ENCODE measurements around the gene KCNQ1. TPM values are rescaled to one million over a fixed set of nuclear protein-coding genes. Genes with fewer than 3 reads are reported as not detected.

KCNQ1 gene
- total RNA-seq, 6 donors from 2014 or later = 18.0 to 45.4 (median 32.7) TPM

DNA sequence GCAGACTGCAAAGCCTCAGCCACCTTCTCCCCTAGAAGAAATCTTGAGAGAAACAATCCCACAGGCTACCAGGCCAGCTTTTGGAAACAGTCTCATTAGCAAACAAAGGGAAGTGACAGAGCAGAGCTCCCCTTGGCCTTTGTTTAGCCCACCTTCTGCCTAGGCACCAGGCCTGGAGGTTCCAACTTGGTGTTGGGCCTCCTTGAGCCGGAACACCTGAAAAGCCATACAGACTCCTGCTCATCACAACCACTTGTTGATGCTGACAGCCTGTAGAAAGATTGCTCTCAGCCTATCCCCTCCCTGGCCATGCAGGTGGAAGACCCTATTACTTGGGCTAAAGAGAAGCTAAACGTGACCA lies 228.4 kb downstream of the KCNQ1 start:
- Histone ChIP-seq H3K27me3 (no peaks in the 10 kb centered on the region), H3K9me3 (no peaks in the 10 kb centered on the region), H3K4me3 (no peak overlapping the region), H3K27ac (no peak overlapping the region), H3K4me1 (peaks cover 3 to 6% (median 5%) of the 10 kb centered on the region in 4 donors), H3K36me3 (no peaks in the 10 kb centered on the region)
- ATAC-seq (ENCODE audit: low FRiP score in 2 of 2) = no peak
- no peak for TF ChIP-seq CTCF (IDR thresholded peaks at IDR 0.05)
- no peak for TF ChIP-seq POLR2A (IDR thresholded peaks at IDR 0.05)
- TF ChIP-seq POLR2AphosphoS5 (IDR thresholded peaks at IDR 0.05) = no peak
- TF ChIP-seq EP300 (IDR thresholded peaks at IDR 0.05) = no peak
- DNase-seq = no peak
- WGBS, 2 donors = 97 to 100% methylated on average over 2 of the region's 2 CpGs

DNA sequence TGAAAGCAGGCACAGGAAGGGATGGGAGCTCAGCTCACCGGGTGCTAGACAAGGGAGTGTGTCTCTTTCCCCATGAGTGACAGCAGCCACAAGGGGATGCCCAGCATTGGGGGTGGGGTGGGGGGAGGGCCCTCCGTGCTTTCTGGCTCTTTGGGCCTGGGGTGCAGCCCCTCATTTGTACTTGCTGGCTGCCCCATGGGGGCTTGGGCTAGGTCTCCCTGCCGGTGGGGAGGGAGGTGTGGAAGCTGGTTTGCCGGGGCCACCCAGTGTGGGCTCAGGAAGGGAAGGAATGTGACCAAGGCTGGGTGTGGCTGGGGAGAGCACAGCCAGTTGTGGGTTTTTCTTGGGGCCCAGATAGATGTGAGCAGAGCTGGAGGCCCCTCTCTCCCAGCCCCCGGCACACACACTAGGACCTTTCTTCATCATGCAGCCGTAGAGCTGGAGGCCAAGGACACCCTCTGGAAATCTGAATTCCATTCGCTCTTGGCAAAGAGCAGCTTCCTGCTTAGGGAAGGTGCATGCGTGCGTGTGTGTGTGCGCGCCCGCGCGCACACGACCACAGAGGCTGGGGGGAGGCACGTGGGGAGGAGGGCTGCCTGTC lies 229.2 kb downstream of the KCNQ1 start:
- H3K4me3 ChIP-seq = no peak overlapping the region
- DNase-seq = peak in 1 of 2 donors; percentile 64
- ATAC-seq (ENCODE audit: low FRiP score in 2 of 2) = no peak
- peaks cover 3 to 6% (median 5%) of the 10 kb centered on the region in 4 donors for H3K4me1 ChIP-seq
- H3K27ac ChIP-seq = no peak overlapping the region
- H3K27me3 ChIP-seq = no peaks in the 10 kb centered on the region
- no peaks in the 10 kb centered on the region for H3K36me3 ChIP-seq
- WGBS, 2 donors = 67 to 78% methylated on average over 10 to 15 of the region's 16 CpGs
- no peak for TF ChIP-seq EP300 (IDR thresholded peaks at IDR 0.05)
- no peaks in the 10 kb centered on the region for H3K9me3 ChIP-seq

GRCh38 chr11:2674658-2675131 lies 229.9 kb downstream of the KCNQ1 start:
- H3K4me3 ChIP-seq = no peak overlapping the region
- ATAC-seq (ENCODE audit: low FRiP score in 2 of 2) (peak in 1 of 2 donors; percentile 10), DNase-seq (no peak)
- TF ChIP-seq CTCF (IDR thresholded peaks at IDR 0.05) (no peak), EP300 (IDR thresholded peaks at IDR 0.05) (no peak), POLR2A (IDR thresholded peaks at IDR 0.05) (no peak), POLR2AphosphoS5 (IDR thresholded peaks at IDR 0.05) (no peak)
- H3K36me3 ChIP-seq = no peaks in the 10 kb centered on the region
- no peak overlapping the region for H3K27ac ChIP-seq
- 74 to 75% methylated on average over 8 of the region's 8 CpGs for WGBS, 2 donors
- H3K4me1 ChIP-seq = peaks cover 3 to 6% (median 5%) of the 10 kb centered on the region in 4 donors
- no peaks in the 10 kb centered on the region for H3K27me3 ChIP-seq
- H3K9me3 ChIP-seq = no peaks in the 10 kb centered on the region

GRCh38 chr11:2675540-2675939 lies 230.7 kb downstream of the KCNQ1 start:
- 80 to 91% methylated on average over 6 to 7 of the region's 7 CpGs for WGBS, 2 donors
- no peak for ATAC-seq (ENCODE audit: low FRiP score in 2 of 2)

DNA sequence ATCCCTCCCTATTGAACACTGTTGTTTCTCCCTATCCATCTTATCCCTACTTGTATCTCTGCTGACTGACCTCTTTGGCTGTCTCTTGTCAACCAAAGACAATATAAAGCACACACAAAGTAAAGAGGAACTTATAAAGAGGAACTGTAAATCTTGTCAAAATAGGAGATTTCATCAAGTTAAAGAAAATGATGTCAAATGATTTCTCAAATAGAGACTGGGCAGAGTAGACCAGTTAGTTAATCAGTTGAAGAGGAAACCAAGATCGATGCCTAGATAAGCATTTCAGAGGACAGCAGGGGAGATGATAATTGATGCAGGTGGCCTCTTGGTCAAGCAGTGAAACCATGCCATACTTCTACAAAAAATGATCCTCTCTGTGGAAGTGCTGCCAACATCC lies 232.3 kb downstream of the KCNQ1 start:
- DNase-seq (no peak), ATAC-seq (ENCODE audit: low FRiP score in 2 of 2) (peak in 1 of 2 donors; percentile 29)
- Histone ChIP-seq H3K4me1 (peaks cover 3 to 13% (median 5%) of the 10 kb centered on the region in 4 donors), H3K27me3 (no peaks in the 10 kb centered on the region), H3K9me3 (no peaks in the 10 kb centered on the region), H3K27ac (no peak overlapping the region), H3K4me3 (no peak overlapping the region), H3K36me3 (no peaks in the 10 kb centered on the region)
- TF ChIP-seq POLR2AphosphoS5 (IDR thresholded peaks at IDR 0.05) (no peak), CTCF (IDR thresholded peaks at IDR 0.05) (no peak), EP300 (IDR thresholded peaks at IDR 0.05) (no peak), POLR2A (IDR thresholded peaks at IDR 0.05) (no peak)
- 20 to 46% methylated on average over 1 of the region's 1 CpG for WGBS, 2 donors

More at GRCh38 chr11:2675540-2675939, 230.7 kb downstream of the KCNQ1 start:
- Histone ChIP-seq H3K9me3 (no peaks in the 10 kb centered on the region), H3K27me3 (no peaks in the 10 kb centered on the region), H3K4me1 (peaks cover 3 to 6% (median 5%) of the 10 kb centered on the region in 4 donors), H3K27ac (no peak overlapping the region), H3K36me3 (no peaks in the 10 kb centered on the region), H3K4me3 (no peak overlapping the region)
- TF ChIP-seq POLR2AphosphoS5 (IDR thresholded peaks at IDR 0.05) (no peak), POLR2A (IDR thresholded peaks at IDR 0.05) (no peak), CTCF (IDR thresholded peaks at IDR 0.05) (no peak), EP300 (IDR thresholded peaks at IDR 0.05) (no peak)
- DNase-seq = no peak

All from upper lobe of left lung (tissue), 6 donors.